HepG2 (cell line): ENCODE data around the gene TMEM100. TPM values are rescaled to one million over a fixed set of nuclear protein-coding genes. Genes with fewer than 3 reads are reported as not detected.

Source experiments
- ATAC-seq: fragments of 200-7000 bp; cut with Tn5 transposase; 3 replicates; pipeline ENCODE4 v1.9.1; 2020; ENCODE audit warnings: mild to moderate bottlenecking, moderate library complexity
- BruUV-seq: library from RNA; stranded (reverse); fragments of 400-500 nt; replicated peaks from 2 replicates; lab custom pipeline; 2021; lab: Mats Ljungman, UMichigan
- CTCF ChIA-PET: fragments of 300-600 bp; formaldehyde crosslinking; extraction: SDS; loops from one replicate; lab custom pipeline; 2021; ENCODE audit warnings: low total read pairs, inconsistent platforms, low intra/inter-chr PET ratio; lab: Yijun Ruan, JAX
- POLR2A ChIA-PET: fragments of 350-600 bp; sonication (Branson Sonifier 250); formaldehyde crosslinking; loops from one replicate; lab custom pipeline; 2020; ENCODE audit warnings: antibody characterized with exemption, inconsistent platforms; lab: Yijun Ruan, JAX
- DNase-seq: peaks from one replicate; pipeline ENCODE4 v3.0.0-alpha.2; 2015; ENCODE audit warnings: low spot score
- FAIRE-seq: peaks from 3 replicates; lab custom pipeline; 2011; peaks lifted over from hg19 to GRCh38; lab: Jason Lieb, UNC
- H2AFZ ChIP-seq: one replicate; pipeline ENCODE4 v1.6.1; 2011; ENCODE audit warnings: low read length, inconsistent platforms
- H3K27ac ChIP-seq: fragments of 300-600 bp; 3 replicates; pipeline ENCODE4 v1.8.0; 2011; ENCODE audit warnings: mixed run types, mild to moderate bottlenecking, mixed read lengths, low read length, inconsistent platforms; ENCODE audit not compliant: insufficient read depth; ENCODE audit errors: extremely low read length
- H3K27me3 ChIP-seq, 2 experiments: fragments of 200-600 bp in 1 of 2; 2 replicates in 1 of 2; 3 replicates in 1 of 2; pipeline versions ENCODE4 v1.6.0 to v1.8.0; 2011; ENCODE audit warnings: low read length in 2 of 2, mild to moderate bottlenecking in 2 of 2, moderate library complexity in 2 of 2, inconsistent platforms in 1 of 2; ENCODE audit not compliant: insufficient read depth in 2 of 2, control insufficient read depth in 1 of 2
- H3K36me3 ChIP-seq, 2 experiments: fragments of 200-600 bp in 1 of 2; replicated peaks in 1 of 2; 2 replicates in 1 of 2; 3 replicates in 1 of 2; pipeline versions ENCODE4 v1.5.1 to v1.8.0; 2011; ENCODE audit warnings: low read length in 2 of 2, inconsistent platforms in 1 of 2; ENCODE audit not compliant: insufficient read depth in 2 of 2, control insufficient read depth in 1 of 2
- H3K4me1 ChIP-seq: 2 replicates; pipeline ENCODE4 v1.5.1; 2012; ENCODE audit warnings: low read length, inconsistent platforms; ENCODE audit not compliant: insufficient read depth
- H3K4me2 ChIP-seq: 2 replicates; pipeline ENCODE4 v1.6.0; 2011; ENCODE audit warnings: low read depth, low read length, inconsistent platforms
- H3K4me3 ChIP-seq, 3 experiments: fragments of 200-600 bp in 1 of 3; sonication (generic), shearing (Covaris generic) in 1 of 3; replicated peaks in 1 of 3; 2 replicates each; pipeline ENCODE4 v1.5.1; 2011 to 2016; ENCODE audit warnings: low read length in 3 of 3, inconsistent platforms in 2 of 3, low read depth in 2 of 3, mild to moderate bottlenecking in 2 of 3, control low read depth in 1 of 3, mixed read lengths in 1 of 3; ENCODE audit not compliant: insufficient read depth in 1 of 3
- H3K79me2 ChIP-seq: one replicate; pipeline ENCODE4 v1.6.1; 2011; ENCODE audit warnings: low read length, inconsistent platforms; ENCODE audit not compliant: insufficient read depth
- H3K9ac ChIP-seq: 2 replicates; pipeline ENCODE4 v1.6.0; 2011; ENCODE audit warnings: mild to moderate bottlenecking, low read depth, low read length, inconsistent platforms; ENCODE audit not compliant: insufficient read depth
- H3K9me3 ChIP-seq: 2 replicates; pipeline ENCODE4 v1.5.1; 2012; ENCODE audit warnings: mild to moderate bottlenecking, low read length
- H4K20me1 ChIP-seq: 2 replicates; pipeline ENCODE4 v1.6.0; 2011; ENCODE audit warnings: inconsistent platforms, mild to moderate bottlenecking, low read length, moderate library complexity; ENCODE audit not compliant: insufficient read depth
- GATAD2A ChIP-seq: IDR thresholded peaks from 2 replicates; pipeline ENCODE4 v1.6.1; 2016
- MAFF ChIP-seq: IDR thresholded peaks from 2 replicates; pipeline ENCODE4 v1.6.1; 2011; ENCODE audit warnings: low read depth, low read length, improper control_type of control experiment
- MAFK ChIP-seq, 2 experiments: IDR thresholded peaks in 1 of 2; conservative IDR thresholded peaks in 1 of 2; 2 replicates each; pipeline ENCODE4 v1.6.1; 2011; ENCODE audit warnings: improper control_type of control experiment in 2 of 2, low read length in 2 of 2
- MTA1 ChIP-seq: sonication (generic); formaldehyde crosslinking; IDR thresholded peaks from 2 replicates; pipeline ENCODE4 v1.4.0; 2020; ENCODE audit warnings: missing genetic modification reagents, mild to moderate bottlenecking, borderline replicate concordance
- ZNF207 ChIP-seq: fragments of 450-650 bp; IDR thresholded peaks from 2 replicates; pipeline ENCODE4 v1.6.1; 2016; ENCODE audit warnings: antibody characterized with exemption, borderline replicate concordance
- WGBS: methylation state at CpG from one replicate; pipeline ENCODE4 v1.1.6; 2017; ENCODE audit warnings: low lambda C conversion rate; 5-methylcytosine and 5-hydroxymethylcytosine counted together
- in situ Hi-C: cut with HindIII; loops from 2 replicates; pipeline ENCODE4 v1.10.0; 2017; ENCODE audit warnings: low pct_unique_long_range_greater_than_20kb; ENCODE audit not compliant: extremely low pct_ligation_motif_present
- intact Hi-C: fragments of 100-400 bp; cut with micrococcal nuclease; formaldehyde crosslinking; loops from one replicate; pipeline ENCODE4 v1.10.0; 2022; ENCODE audit not compliant: unreplicated experiment
- polyA plus RNA-seq, 8 experiments: library from polyadenylated mRNA; depleted of rRNA in 3 of 8; stranded (reverse) in 7 of 8; unstranded in 1 of 8; fragments of >200 nt; fragmentation: Illumina TruSeq in 4 of 8; extraction: Trizol in 4 of 8; gene quantifications; 2 replicates each; pipeline versions ENCODE4 v1.2.1 to v1.2.3, GENCODE V29; 2011 to 2016; ENCODE audit warnings: low read depth in 4 of 8, missing spikeins in 1 of 8, mixed read lengths in 1 of 8; ENCODE audit not compliant: insufficient read depth in 1 of 8
- total RNA-seq, 5 experiments: library from RNA; depleted of rRNA; stranded (reverse); fragments of >200 nt; fragmentation: Illumina TruSeq; extraction: Trizol; gene quantifications; 2 replicates each; pipeline ENCODE4 v1.2.3, GENCODE V29; 2016; ENCODE audit warnings: low read depth in 1 of 5
- TF ChIP-seq, protein P1 (sequence below): sonication (generic); formaldehyde crosslinking; IDR thresholded peaks from 2 replicates; pipeline ENCODE4 v1.5.1; 2020; ENCODE audit warnings: mild to moderate bottlenecking, missing genetic modification reagents, borderline replicate concordance

Gene TMEM100
- total and polyA plus RNA-seq, 2 of the 13 experiments (the other 11 are each of a cell fraction or from before 2014, with no cell fraction given), result not detected

DNA sequence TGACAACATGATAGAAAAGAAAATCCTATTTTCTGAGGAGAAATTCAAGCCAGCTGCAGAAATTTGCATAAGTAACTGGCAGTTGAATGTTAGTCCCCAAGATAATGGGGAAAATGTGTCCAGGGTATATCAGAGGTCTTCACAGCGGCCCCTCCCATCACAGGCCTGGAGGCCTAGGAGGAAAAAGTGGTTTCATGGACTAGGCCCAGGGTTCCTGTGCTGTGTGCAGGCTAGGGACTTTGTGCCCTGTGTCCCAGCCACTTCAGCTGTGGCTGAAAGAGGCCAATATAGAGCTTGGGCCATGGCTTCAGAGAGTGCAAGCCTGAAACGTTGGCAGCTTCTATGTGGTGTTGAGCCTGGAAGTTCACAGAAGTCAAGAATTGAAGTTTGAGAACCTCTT, 35.6 kb downstream of the TMEM100 start:
- H3K27me3 ChIP-seq, result no peaks in the 10 kb centered on the region
- H3K27ac ChIP-seq, result no peak overlapping the region
- CTCF ChIA-PET, result no interaction called here
- H3K4me1 ChIP-seq, result no peaks in the 10 kb centered on the region
- H3K9ac ChIP-seq, result no peak overlapping the region
- no peak overlapping the region for H3K4me3 ChIP-seq
- no peaks in the 10 kb centered on the region for H3K36me3 ChIP-seq
- TF ChIP-seq GATAD2A, result no peak
- TF ChIP-seq, all 625 proteins: peak for 0
- H4K20me1 ChIP-seq, result no peaks in the 10 kb centered on the region
- H3K4me2 ChIP-seq, result no peak overlapping the region
- in situ Hi-C loops, result no loop called here
- H3K9me3 ChIP-seq, result 0 out of 2 replicates have a peak, but pooled peaks cover 5% of the 10 kb centered on the region
- H2AFZ ChIP-seq, result no peak overlapping the region
- DNase-seq, result no peak
- no peak for ATAC-seq
- 3% methylated on average over 2 of the region's 2 CpGs for WGBS
- no TSS peak for BruUV-seq
- POLR2A ChIA-PET, result no interaction called here
- H3K79me2 ChIP-seq, result no peaks in the 10 kb centered on the region
- intact Hi-C loops, result no loop called here
- FAIRE-seq, result no peak

DNA sequence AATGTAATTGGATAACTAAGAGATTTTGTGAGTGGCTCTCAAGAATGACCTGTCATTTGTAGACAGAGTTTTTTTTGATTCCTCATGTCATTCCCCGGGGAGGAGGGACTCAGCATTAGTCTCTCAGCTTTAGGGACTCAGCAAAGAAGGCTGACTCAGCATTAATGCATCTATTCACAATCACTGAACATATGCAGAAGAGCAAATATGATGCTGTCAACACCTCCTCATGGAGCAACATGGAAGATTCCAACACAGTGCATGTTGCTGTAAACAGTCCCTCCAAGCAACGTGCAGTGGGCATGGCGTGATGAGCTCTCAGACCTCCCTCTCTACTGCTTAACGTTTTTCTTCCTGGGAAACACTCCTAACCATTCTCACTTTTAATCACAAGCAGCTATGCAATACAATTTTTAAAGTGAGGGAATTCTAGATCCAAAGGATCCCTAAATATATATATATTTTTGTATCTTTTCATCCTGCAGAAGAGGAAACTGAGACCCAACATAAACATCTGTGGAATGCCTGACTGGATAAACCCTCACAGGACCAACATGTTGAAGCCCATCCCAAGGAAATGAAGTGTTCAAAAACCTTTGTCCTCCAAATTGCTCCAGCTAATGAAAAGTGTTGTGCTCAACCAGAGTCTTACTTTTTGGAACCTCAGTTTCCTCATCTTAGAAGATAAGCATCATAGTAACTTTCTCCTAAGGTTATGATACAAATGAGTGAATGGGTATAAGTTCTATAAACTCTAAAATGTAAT, 38.9 kb downstream of the TMEM100 start:
- Histone ChIP-seq H3K27ac (no peak overlapping the region), H4K20me1 (no peaks in the 10 kb centered on the region), H3K9me3 (0 out of 2 replicates have a peak, but pooled peaks cover 5% of the 10 kb centered on the region), H3K4me3 (no peak overlapping the region), H3K27me3 (no peaks in the 10 kb centered on the region; a peak in 1 of 5 replicates), H3K79me2 (no peaks in the 10 kb centered on the region), H2AFZ (no peak overlapping the region), H3K36me3 (no peaks in the 10 kb centered on the region), H3K4me1 (no peaks in the 10 kb centered on the region), H3K9ac (no peak overlapping the region)
- in situ Hi-C loops (no loop called here), intact Hi-C loops (no loop called here)
- POLR2A ChIA-PET, result no interaction called here
- no TSS peak for BruUV-seq
- no peak for FAIRE-seq
- no peak for ATAC-seq
- WGBS, result 1% methylated on average over 4 of the region's 4 CpGs
- DNase-seq, result no peak
- CTCF ChIA-PET, result no interaction called here
- TF ChIP-seq, protein P1, sequence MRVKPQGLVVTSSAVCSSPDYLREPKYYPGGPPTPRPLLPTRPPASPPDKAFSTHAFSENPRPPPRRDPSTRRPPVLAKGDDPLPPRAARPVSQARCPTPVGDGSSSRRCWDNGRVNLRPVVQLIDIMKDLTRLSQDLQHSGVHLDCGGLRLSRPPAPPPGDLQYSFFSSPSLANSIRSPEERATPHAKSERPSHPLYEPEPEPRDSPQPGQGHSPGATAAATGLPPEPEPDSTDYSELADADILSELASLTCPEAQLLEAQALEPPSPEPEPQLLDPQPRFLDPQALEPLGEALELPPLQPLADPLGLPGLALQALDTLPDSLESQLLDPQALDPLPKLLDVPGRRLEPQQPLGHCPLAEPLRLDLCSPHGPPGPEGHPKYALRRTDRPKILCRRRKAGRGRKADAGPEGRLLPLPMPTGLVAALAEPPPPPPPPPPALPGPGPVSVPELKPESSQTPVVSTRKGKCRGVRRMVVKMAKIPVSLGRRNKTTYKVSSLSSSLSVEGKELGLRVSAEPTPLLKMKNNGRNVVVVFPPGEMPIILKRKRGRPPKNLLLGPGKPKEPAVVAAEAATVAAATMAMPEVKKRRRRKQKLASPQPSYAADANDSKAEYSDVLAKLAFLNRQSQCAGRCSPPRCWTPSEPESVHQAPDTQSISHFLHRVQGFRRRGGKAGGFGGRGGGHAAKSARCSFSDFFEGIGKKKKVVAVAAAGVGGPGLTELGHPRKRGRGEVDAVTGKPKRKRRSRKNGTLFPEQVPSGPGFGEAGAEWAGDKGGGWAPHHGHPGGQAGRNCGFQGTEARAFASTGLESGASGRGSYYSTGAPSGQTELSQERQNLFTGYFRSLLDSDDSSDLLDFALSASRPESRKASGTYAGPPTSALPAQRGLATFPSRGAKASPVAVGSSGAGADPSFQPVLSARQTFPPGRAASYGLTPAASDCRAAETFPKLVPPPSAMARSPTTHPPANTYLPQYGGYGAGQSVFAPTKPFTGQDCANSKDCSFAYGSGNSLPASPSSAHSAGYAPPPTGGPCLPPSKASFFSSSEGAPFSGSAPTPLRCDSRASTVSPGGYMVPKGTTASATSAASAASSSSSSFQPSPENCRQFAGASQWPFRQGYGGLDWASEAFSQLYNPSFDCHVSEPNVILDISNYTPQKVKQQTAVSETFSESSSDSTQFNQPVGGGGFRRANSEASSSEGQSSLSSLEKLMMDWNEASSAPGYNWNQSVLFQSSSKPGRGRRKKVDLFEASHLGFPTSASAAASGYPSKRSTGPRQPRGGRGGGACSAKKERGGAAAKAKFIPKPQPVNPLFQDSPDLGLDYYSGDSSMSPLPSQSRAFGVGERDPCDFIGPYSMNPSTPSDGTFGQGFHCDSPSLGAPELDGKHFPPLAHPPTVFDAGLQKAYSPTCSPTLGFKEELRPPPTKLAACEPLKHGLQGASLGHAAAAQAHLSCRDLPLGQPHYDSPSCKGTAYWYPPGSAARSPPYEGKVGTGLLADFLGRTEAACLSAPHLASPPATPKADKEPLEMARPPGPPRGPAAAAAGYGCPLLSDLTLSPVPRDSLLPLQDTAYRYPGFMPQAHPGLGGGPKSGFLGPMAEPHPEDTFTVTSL (CRISPR knock-in tag), result no peak
- TF ChIP-seq MAFF (peak; percentile 100), MAFK (conservative IDR thresholded peaks at IDR 0.05 in 1 of 2, IDR thresholded peaks at IDR 0.05 in 1 of 2; ENCODE audit: low read length in 2 of 2) (peak; percentile 99 to 100), ZNF207 (no peak), MTA1 (no peak)
- TF ChIP-seq, all 625 proteins: peak for 2
- no peak overlapping the region for H3K4me2 ChIP-seq
